ENCODE results near the gene ATXN7L1.

DNA sequence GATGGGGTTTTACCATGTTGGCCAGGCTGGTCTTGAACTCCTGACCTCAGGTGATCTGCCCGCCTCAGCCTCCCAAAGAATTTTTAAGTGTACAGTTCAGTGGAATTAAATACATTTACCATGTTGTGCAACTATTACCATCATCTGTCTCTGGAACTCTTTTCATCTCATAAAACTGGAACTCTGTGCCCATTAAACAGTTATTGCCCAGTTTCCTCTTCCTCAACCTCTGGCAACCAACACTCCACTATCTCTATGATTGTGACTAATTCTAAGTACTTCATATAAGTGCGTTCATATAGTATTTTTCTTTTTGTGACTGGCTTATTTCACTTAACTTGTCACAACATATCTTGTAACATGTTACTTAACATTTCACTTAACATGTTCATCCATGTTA is 41.3 kb upstream of the ATXN7L1 start:
- no peak for TF ChIP-seq NFYB (CRISPR knock-in tag; IDR thresholded peaks at IDR 0.05)
- no peak for TF ChIP-seq SNRNP70 (IDR thresholded peaks at IDR 0.05; ENCODE audit: low read depth, low read length)
- TF ChIP-seq CHD2 (IDR thresholded peaks at IDR 0.05; ENCODE audit: low read depth, low read length), result no peak
- TF ChIP-seq, protein P1, sequence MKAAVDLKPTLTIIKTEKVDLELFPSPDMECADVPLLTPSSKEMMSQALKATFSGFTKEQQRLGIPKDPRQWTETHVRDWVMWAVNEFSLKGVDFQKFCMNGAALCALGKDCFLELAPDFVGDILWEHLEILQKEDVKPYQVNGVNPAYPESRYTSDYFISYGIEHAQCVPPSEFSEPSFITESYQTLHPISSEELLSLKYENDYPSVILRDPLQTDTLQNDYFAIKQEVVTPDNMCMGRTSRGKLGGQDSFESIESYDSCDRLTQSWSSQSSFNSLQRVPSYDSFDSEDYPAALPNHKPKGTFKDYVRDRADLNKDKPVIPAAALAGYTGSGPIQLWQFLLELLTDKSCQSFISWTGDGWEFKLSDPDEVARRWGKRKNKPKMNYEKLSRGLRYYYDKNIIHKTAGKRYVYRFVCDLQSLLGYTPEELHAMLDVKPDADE (CRISPR knock-in tag; IDR thresholded peaks at IDR 0.05), result no peak
- no peak for TF ChIP-seq BORCS8-MEF2B (CRISPR knock-in tag; IDR thresholded peaks at IDR 0.05)
- TF ChIP-seq YY1 (IDR thresholded peaks at IDR 0.05; ENCODE audit: insufficient read depth, insufficient replicate concordance, low read depth, low read length), result no peak
- TF ChIP-seq, protein P2, sequence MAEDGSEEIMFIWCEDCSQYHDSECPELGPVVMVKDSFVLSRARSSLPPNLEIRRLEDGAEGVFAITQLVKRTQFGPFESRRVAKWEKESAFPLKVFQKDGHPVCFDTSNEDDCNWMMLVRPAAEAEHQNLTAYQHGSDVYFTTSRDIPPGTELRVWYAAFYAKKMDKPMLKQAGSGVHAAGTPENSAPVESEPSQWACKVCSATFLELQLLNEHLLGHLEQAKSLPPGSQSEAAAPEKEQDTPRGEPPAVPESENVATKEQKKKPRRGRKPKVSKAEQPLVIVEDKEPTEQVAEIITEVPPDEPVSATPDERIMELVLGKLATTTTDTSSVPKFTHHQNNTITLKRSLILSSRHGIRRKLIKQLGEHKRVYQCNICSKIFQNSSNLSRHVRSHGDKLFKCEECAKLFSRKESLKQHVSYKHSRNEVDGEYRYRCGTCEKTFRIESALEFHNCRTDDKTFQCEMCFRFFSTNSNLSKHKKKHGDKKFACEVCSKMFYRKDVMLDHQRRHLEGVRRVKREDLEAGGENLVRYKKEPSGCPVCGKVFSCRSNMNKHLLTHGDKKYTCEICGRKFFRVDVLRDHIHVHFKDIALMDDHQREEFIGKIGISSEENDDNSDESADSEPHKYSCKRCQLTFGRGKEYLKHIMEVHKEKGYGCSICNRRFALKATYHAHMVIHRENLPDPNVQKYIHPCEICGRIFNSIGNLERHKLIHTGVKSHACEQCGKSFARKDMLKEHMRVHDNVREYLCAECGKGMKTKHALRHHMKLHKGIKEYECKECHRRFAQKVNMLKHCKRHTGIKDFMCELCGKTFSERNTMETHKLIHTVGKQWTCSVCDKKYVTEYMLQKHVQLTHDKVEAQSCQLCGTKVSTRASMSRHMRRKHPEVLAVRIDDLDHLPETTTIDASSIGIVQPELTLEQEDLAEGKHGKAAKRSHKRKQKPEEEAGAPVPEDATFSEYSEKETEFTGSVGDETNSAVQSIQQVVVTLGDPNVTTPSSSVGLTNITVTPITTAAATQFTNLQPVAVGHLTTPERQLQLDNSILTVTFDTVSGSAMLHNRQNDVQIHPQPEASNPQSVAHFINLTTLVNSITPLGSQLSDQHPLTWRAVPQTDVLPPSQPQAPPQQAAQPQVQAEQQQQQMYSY (CRISPR knock-in tag; IDR thresholded peaks at IDR 0.05), result no peak
- TF ChIP-seq EZH2 (conservative IDR thresholded peaks at IDR 0.05; ENCODE audit: low read depth, low read length), result no peak
- no peak for TF ChIP-seq ZFAT (CRISPR knock-in tag; conservative IDR thresholded peaks at IDR 0.05)
- no peak for TF ChIP-seq BHLHE40 (IDR thresholded peaks at IDR 0.05; ENCODE audit: low read length)
- no peak for TF ChIP-seq SETDB1 (CRISPR knock-in tag; IDR thresholded peaks at IDR 0.05; ENCODE audit: borderline replicate concordance)
- no peak for TF ChIP-seq POLR2A (IDR thresholded peaks at IDR 0.05; ENCODE audit: insufficient read depth in 1 of 2, low read depth in 2 of 2, low read length in 2 of 2)
- TF ChIP-seq, protein P3, sequence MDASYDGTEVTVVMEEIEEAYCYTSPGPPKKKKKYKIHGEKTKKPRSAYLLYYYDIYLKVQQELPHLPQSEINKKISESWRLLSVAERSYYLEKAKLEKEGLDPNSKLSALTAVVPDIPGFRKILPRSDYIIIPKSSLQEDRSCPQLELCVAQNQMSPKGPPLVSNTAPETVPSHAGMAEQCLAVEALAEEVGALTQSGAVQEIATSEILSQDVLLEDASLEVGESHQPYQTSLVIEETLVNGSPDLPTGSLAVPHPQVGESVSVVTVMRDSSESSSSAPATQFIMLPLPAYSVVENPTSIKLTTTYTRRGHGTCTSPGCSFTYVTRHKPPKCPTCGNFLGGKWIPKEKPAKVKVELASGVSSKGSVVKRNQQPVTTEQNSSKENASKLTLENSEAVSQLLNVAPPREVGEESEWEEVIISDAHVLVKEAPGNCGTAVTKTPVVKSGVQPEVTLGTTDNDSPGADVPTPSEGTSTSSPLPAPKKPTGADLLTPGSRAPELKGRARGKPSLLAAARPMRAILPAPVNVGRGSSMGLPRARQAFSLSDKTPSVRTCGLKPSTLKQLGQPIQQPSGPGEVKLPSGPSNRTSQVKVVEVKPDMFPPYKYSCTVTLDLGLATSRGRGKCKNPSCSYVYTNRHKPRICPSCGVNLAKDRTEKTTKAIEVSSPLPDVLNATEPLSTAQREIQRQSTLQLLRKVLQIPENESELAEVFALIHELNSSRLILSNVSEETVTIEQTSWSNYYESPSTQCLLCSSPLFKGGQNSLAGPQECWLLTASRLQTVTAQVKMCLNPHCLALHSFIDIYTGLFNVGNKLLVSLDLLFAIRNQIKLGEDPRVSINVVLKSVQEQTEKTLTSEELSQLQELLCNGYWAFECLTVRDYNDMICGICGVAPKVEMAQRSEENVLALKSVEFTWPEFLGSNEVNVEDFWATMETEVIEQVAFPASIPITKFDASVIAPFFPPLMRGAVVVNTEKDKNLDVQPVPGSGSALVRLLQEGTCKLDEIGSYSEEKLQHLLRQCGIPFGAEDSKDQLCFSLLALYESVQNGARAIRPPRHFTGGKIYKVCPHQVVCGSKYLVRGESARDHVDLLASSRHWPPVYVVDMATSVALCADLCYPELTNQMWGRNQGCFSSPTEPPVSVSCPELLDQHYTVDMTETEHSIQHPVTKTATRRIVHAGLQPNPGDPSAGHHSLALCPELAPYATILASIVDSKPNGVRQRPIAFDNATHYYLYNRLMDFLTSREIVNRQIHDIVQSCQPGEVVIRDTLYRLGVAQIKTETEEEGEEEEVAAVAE (CRISPR knock-in tag; IDR thresholded peaks at IDR 0.05; ENCODE audit: borderline replicate concordance), result no peak
